Upper lobe of left lung (tissue), 6 donors: Measurements from ENCODE around the gene TEX22. TPM values are rescaled to one million over a fixed set of nuclear protein-coding genes. Genes with fewer than 3 reads are reported as not detected.

Experiments
- ATAC-seq, 2 donors: fragments of 200-7000 bp; cut with Tn5 transposase; one replicate each; pipeline ENCODE4 v1.9.1; 2022; ENCODE audit warnings: mild to moderate bottlenecking in 2 of 2, moderate library complexity in 2 of 2; ENCODE audit not compliant: low FRiP score in 2 of 2
- DNase-seq, 2 donors: peaks; one replicate each; pipeline ENCODE4 v3.0.0-alpha.2; 2019 to 2020
- H3K27ac ChIP-seq, 4 donors: fragments of 200-600 bp; sonication (generic); one replicate each; pipeline ENCODE4 v1.5.1; 2016 to 2019
- H3K27me3 ChIP-seq, 4 donors: fragments of 200-600 bp; sonication (generic); one replicate each; pipeline ENCODE4 v1.5.1; 2017 to 2019
- H3K36me3 ChIP-seq, 4 donors: fragments of 200-600 bp; sonication (generic); one replicate each; pipeline ENCODE4 v1.5.1; 2016 to 2019
- H3K4me1 ChIP-seq, 4 donors: fragments of 200-600 bp; sonication (generic); one replicate each; pipeline ENCODE4 v1.5.1; 2018 to 2019
- H3K4me3 ChIP-seq, 4 donors: fragments of 200-600 bp; sonication (generic); one replicate each; pipeline ENCODE4 v1.5.1; 2017 to 2019; ENCODE audit warnings: mild to moderate bottlenecking in 2 of 4, moderate library complexity in 1 of 4
- H3K9me3 ChIP-seq, 4 donors: fragments of 200-600 bp; sonication (generic); one replicate each; pipeline ENCODE4 v1.5.1; 2018 to 2019
- EP300 ChIP-seq, 4 donors: sonication (generic); formaldehyde crosslinking; IDR thresholded peaks; one replicate each; pipeline ENCODE4 v1.5.1; 2017; ENCODE audit warnings: antibody characterized with exemption in 4 of 4, control low read depth in 2 of 4
- POLR2A ChIP-seq, 4 donors: fragments of 450-650 bp; IDR thresholded peaks; one replicate each; pipeline ENCODE4 v1.5.1; 2016 to 2017; ENCODE audit warnings: antibody characterized with exemption in 4 of 4, mild to moderate bottlenecking in 2 of 4
- POLR2AphosphoS5 ChIP-seq, 2 donors: sonication (generic); formaldehyde crosslinking; IDR thresholded peaks; one replicate each; pipeline ENCODE4 v1.5.1; 2017; ENCODE audit warnings: antibody characterized with exemption in 2 of 2
- WGBS, 2 donors: methylation state at CpG; one replicate each; pipeline ENCODE4 v1.1.5; 2017 to 2018; 5-methylcytosine and 5-hydroxymethylcytosine counted together
- total RNA-seq, 6 donors: library from RNA; depleted of rRNA in 4 of 6; stranded (reverse); fragments of >200 nt in 4 of 6; gene quantifications; one replicate each; pipeline versions ENCODE4 v1.1.0 to v1.2.1, GENCODE V29; 2016 to 2021
- TF ChIP-seq, protein P1 (sequence below), 6 experiments: fragments of 450-650 bp in 4 of 6; fragments of 200-600 bp in 2 of 6; sonication (generic) in 2 of 6; IDR thresholded peaks; one replicate each; pipeline ENCODE4 v1.5.1; 2016 to 2019; ENCODE audit warnings: antibody characterized with exemption in 6 of 6
- donor health status: DM: no; HTN: no; CAD: no; lungs with moderate emphysema.
- donor health status: DM: no; HTN: yes; CAD: no; lungs with severe emphysema.

The TEX22 gene
- total RNA-seq, 6 donors from 2014 or later = 1.2 to 2.1 (median 1.9) TPM; not detected in 3

DNA sequence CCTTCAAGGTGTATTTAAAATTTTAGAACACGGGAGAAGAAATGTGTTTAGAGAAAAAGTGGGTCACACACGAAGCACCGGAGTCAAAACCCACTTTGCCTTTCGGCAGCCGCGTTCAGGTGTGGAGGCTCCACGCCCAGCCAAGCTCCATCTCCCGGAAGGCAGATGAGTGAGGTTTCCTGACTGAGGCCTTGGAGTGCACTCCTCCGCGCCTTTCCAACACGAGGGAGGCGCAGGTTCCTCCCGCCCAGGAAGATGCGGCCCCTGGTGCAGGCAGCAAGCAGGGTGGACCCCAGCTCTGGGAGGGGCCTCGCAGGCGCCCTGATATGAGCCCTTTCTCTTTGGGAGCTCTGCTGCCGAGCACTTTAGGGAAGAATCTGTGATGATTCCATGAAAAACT is 43.8 kb downstream of the TEX22 start:
- WGBS, 2 donors = 82% methylated on average over 14 to 17 of the region's 17 CpGs

DNA sequence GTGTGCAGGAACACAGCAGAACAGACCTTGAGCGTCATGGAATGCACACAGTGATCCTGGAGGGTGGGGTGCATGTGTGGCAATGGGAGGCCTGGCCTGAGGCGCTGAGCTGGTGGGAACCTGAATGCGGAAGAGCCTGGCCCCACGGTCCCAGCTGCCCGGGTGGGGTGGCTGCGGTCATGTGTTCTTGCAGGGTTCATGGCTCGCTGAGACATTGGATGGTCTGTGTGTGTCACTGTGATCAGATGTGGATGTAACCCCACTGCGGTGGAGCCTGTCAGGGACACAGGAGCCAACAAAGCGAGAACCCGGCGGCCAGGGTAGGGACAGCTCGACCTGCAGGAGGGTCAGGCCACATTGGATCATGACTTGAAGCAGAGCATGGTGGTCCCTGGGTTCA is 44.5 kb downstream of the TEX22 start:
- DNase-seq = peak in 1 of 2 donors; percentile 54
- Histone ChIP-seq H3K9me3 (no peaks in the 10 kb centered on the region), H3K27ac (no peak overlapping the region), H3K27me3 (no peaks in the 10 kb centered on the region), H3K4me3 (no peak overlapping the region), H3K36me3 (peaks cover 0 to 35% (median 12%) of the 10 kb centered on the region in 4 donors), H3K4me1 (no peaks in the 10 kb centered on the region)
- TF ChIP-seq, protein P1, sequence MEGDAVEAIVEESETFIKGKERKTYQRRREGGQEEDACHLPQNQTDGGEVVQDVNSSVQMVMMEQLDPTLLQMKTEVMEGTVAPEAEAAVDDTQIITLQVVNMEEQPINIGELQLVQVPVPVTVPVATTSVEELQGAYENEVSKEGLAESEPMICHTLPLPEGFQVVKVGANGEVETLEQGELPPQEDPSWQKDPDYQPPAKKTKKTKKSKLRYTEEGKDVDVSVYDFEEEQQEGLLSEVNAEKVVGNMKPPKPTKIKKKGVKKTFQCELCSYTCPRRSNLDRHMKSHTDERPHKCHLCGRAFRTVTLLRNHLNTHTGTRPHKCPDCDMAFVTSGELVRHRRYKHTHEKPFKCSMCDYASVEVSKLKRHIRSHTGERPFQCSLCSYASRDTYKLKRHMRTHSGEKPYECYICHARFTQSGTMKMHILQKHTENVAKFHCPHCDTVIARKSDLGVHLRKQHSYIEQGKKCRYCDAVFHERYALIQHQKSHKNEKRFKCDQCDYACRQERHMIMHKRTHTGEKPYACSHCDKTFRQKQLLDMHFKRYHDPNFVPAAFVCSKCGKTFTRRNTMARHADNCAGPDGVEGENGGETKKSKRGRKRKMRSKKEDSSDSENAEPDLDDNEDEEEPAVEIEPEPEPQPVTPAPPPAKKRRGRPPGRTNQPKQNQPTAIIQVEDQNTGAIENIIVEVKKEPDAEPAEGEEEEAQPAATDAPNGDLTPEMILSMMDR (IDR thresholded peaks at IDR 0.05) = no peak
- TF ChIP-seq EP300 (IDR thresholded peaks at IDR 0.05) = no peak
- TF ChIP-seq POLR2AphosphoS5 (IDR thresholded peaks at IDR 0.05) = no peak
- TF ChIP-seq POLR2A (IDR thresholded peaks at IDR 0.05) = no peak
- ATAC-seq = no peak
- 84 to 100% methylated on average over 2 to 12 of the region's 12 CpGs for WGBS, 2 donors

More for the DNA sequence above, 43.8 kb downstream of the TEX22 start:
- ATAC-seq (no peak), DNase-seq (no peak)
- Histone ChIP-seq H3K27me3 (no peaks in the 10 kb centered on the region), H3K9me3 (no peaks in the 10 kb centered on the region), H3K4me1 (peaks cover 0 to 3% (median 0%) of the 10 kb centered on the region in 4 donors), H3K27ac (no peak overlapping the region), H3K4me3 (no peak overlapping the region), H3K36me3 (peaks cover 0 to 35% (median 12%) of the 10 kb centered on the region in 4 donors)
- TF ChIP-seq POLR2A (IDR thresholded peaks at IDR 0.05) = no peak
- TF ChIP-seq, protein P1 (IDR thresholded peaks at IDR 0.05) = no peak
- TF ChIP-seq POLR2AphosphoS5 (IDR thresholded peaks at IDR 0.05) = no peak
- no peak for TF ChIP-seq EP300 (IDR thresholded peaks at IDR 0.05)

DNA sequence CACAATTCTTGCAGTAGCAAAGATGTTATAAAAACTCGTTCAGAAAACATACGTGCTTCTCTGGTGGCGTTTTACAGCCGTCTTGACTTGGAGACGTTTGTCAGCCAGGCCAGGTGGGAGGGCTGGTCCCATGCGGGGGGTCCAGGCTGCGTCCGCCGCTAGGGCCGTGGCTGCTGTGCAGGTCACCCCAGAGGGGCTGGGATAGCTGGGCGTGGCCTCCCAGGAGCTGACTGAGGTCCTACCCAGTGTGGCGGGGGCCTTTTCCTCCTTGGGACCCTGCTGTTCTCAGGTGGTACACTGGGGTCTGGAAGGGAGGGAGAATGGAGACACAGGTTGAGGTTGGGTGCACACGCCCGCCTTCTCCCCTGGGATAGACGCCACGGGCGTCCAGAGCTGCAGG is 46.5 kb downstream of the TEX22 start:
- H3K4me3 ChIP-seq = no peak overlapping the region
- no peak overlapping the region for H3K27ac ChIP-seq
- H3K27me3 ChIP-seq = no peaks in the 10 kb centered on the region
- H3K36me3 ChIP-seq = peaks cover 0 to 31% (median 12%) of the 10 kb centered on the region in 4 donors
- ATAC-seq (no peak), DNase-seq (peak in 1 of 2 donors; percentile 64)
- peaks cover 7 to 9% (median 7%) of the 10 kb centered on the region in 4 donors for H3K4me1 ChIP-seq
- no peak for TF ChIP-seq EP300 (IDR thresholded peaks at IDR 0.05)
- no peak for TF ChIP-seq POLR2A (IDR thresholded peaks at IDR 0.05)
- no peak for TF ChIP-seq POLR2AphosphoS5 (IDR thresholded peaks at IDR 0.05)
- WGBS, 2 donors = 91% methylated on average over 10 to 17 of the region's 17 CpGs
- no peaks in the 10 kb centered on the region for H3K9me3 ChIP-seq

DNA sequence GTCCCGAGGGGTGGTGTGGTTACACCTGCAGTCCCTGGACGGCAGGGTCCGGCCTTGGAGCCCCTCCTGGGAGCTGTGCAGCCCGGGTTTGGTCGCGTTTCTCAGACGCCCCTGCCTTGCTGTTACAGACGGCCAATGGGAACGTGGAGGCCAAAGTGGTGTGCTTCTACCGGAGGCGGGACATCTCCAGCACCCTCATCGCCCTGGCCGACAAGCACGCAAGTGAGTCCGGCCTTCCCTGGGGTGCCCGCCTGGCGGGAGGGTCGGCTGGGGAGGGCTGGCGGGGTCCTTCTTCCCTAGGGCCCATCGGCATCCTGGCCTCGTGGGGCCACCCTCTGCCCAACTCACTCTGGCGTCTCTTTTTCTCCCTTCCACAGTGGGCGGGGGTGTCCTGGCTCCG is 47.0 kb downstream of the TEX22 start:
- no peak overlapping the region for H3K4me3 ChIP-seq
- ATAC-seq (no peak), DNase-seq (peak in 1 of 2 donors; percentile 76)
- 91 to 92% methylated on average over 11 to 23 of the region's 24 CpGs for WGBS, 2 donors
- H3K4me1 ChIP-seq = peaks cover 7 to 9% (median 7%) of the 10 kb centered on the region in 4 donors
- TF ChIP-seq, protein P1 (IDR thresholded peaks at IDR 0.05) = no peak
- TF ChIP-seq EP300 (IDR thresholded peaks at IDR 0.05) (no peak), POLR2AphosphoS5 (IDR thresholded peaks at IDR 0.05) (no peak), POLR2A (IDR thresholded peaks at IDR 0.05) (no peak)
- no peaks in the 10 kb centered on the region for H3K9me3 ChIP-seq
- no peaks in the 10 kb centered on the region for H3K27me3 ChIP-seq
- peaks cover 0 to 35% (median 16%) of the 10 kb centered on the region in 4 donors for H3K36me3 ChIP-seq
- H3K27ac ChIP-seq = no peak overlapping the region

DNA sequence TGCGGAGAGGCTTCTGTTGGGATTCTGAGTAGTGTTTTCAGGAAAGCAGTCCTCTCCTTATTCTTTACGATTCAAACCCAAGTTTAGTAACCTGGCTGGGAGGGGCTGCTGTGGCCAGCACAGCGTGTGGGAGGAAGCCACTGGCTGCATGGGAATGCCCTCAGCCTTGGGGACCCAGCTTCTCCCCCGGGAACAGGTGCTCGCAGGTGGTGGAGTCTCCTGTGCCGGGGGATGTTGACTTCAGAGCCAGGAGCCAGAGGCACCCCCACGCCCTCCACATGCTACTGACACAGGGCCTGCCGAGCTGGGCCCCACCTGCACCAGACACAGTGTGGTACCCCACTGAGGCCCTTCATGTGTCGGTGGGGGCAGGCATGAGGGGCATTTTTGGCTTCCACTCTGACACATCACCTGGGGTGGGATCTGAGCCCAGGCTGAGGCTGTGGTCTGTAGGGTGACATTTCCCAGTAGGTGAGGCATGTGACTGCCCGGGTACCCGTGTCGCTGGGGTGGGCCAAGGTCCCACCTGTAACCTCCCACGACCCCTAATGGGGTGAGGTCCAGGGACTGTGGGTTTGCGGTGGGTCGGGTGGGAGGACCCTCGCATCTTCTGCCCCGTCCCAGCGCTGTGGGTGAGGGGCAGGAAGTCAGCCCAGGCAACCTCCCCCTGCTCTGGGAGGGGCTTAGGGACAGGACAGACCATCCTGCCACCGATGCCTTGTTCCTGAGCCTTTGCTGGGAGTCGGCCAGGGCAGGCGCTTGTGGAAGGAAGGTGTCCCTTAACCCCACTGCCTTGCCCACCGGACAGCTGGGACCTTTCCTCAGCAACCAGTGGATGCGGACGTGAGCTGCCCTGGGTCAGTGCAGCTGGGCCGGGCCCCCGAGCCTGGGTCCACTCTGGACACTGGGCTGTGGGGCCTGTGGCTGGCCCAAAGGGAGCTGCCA is 47.8 kb downstream of the TEX22 start:
- H3K27ac ChIP-seq = no peak overlapping the region
- H3K27me3 ChIP-seq = no peaks in the 10 kb centered on the region
- DNase-seq = peak in 1 of 2 donors; percentile 62
- TF ChIP-seq POLR2AphosphoS5 (IDR thresholded peaks at IDR 0.05) (no peak), EP300 (IDR thresholded peaks at IDR 0.05) (no peak), POLR2A (IDR thresholded peaks at IDR 0.05) (no peak)
- TF ChIP-seq, protein P1 (IDR thresholded peaks at IDR 0.05) = no peak
- 93 to 96% methylated on average over 17 to 18 of the region's 26 CpGs for WGBS, 2 donors
- H3K36me3 ChIP-seq = peaks cover 0 to 44% (median 23%) of the 10 kb centered on the region in 4 donors
- H3K4me1 ChIP-seq = peaks cover 7 to 9% (median 7%) of the 10 kb centered on the region in 4 donors
- no peaks in the 10 kb centered on the region for H3K9me3 ChIP-seq
- no peak for ATAC-seq
- no peak overlapping the region for H3K4me3 ChIP-seq
